Stimulated activated CD4-positive, alpha-beta T cell treated with anti-CD3 and anti-CD28 coated beads, Interleukin-12 subunit alpha, Interleukin-12 subunit beta, amount 100 ng/mL, for 48 hours (primary cell): Measurements from ENCODE around the gene RNF4.

Experiments
- DNase-seq, 3 donors: peaks; one replicate each; pipeline ENCODE4 v3.0.0-alpha.2; 2020; ENCODE audit warnings: low read depth in 2 of 3, low spot score in 1 of 3

The RNF4 gene

DNA sequence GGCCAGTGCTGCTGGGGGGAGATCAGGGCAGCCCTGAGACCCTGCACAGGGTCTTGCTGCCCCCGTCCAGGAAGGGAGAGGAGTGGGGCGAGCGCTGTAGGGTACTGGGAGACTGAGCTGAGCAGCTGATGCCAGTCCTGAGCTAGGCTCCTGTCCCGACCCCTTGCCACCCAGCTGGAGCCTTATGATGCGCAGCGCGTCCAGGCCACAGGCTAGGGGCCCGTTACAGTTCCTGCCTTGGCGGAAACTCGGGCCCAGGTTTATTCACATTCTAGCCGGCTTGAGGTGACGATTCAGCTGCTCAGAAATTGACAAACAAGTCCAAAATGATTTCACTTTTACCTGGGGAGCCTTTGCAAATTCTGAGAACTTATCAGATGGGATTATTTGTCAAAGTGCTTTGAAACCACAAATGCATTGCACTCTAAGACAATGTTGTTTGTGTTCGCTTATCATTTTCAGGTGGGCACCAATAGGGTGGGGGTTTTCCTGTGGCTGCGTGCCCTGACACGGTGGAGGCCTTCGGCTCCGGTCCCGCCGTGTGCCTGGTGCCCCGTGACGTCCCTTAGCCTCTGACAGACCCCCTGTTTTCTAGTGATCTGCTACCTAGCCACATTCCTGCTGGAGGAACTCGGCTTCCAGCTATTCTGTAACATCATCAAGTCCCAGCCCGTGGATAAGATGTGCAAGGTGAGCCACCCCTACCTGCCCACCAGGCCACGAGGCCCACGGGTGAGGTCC lies 31.3 kb upstream of the RNF4 start:
- DNase-seq = no peak

DNA sequence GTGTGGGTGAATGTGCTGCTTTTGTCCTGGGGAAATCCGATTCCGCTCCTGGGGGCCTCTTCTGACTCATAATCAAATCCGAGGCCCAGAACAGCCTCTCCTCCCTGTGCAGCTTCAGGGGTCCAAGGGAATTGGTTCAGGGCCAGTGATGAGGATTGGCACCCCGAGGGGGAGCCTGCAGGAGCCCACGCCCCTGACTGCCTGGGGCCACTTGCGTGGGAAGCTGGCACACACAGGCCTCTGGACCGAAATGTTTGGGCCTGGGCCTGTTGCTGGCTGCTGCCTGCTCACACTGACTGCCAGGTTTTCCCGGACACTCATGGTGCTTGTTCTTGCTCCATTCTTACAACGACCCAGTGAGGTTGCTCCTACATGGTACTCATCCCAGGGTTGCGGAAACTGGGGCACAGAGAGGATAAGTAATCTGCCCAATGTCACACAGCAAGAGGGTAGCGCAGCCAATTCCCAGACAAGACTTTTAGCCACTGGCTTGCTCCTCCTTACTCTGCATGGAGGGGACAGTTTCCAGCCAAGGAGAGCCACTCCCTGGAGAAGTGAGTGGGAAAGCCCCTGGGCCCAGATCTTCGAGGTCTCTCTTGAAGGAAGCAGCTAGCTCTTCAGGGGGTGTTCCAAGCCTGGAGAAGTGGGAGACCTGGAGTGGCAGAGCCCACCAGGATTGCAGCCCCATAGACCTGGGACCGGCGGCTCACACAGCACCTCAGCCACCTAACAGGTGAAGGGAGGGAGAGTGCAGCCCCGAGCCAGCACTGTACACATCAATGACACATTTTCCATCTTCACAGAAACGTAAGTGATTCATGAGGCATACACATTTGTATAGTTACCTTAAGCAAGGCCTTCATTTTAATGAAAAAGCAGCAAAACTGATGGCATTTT lies 29.8 kb upstream of the RNF4 start:
- DNase-seq = no peak

DNA sequence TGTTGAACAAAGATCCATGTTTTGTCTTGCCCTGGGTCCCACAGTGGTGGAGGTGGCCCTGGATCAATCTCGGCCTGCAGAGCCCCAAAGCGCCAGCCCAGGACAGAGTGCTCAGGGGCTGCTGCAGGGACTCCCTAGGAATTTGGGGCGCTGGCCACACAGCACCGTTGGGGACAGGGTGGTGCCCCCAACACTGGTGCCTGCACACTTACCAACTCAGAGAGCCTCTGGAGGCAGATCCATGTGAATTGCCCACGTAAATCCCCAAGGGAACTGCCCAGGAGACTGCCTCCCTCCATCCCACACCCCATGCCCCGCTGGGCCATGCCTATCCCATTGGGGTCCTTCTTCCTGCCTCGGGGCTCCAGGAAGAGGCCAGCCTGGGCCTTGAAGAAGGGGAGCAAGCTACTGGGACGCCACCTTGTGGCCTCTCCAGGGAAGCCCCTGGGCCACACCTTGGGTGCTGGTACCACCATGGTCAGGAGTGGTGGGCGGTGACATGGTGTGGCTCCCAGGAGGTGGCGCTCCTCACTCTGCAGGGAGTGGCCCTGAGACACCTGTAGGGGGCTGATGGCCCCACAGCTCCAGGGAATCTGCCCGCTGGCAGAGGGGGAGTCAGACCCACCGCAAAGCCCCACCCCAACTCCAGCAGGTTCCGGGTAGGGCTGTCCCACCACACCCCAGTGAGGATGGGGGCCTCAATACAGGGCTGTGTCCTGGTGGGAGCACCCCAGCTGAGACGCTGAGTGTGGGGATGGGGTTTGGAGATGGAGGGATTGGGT lies 27.3 kb upstream of the RNF4 start:
- peak; percentile 67 to 74 (median 69) for DNase-seq

DNA sequence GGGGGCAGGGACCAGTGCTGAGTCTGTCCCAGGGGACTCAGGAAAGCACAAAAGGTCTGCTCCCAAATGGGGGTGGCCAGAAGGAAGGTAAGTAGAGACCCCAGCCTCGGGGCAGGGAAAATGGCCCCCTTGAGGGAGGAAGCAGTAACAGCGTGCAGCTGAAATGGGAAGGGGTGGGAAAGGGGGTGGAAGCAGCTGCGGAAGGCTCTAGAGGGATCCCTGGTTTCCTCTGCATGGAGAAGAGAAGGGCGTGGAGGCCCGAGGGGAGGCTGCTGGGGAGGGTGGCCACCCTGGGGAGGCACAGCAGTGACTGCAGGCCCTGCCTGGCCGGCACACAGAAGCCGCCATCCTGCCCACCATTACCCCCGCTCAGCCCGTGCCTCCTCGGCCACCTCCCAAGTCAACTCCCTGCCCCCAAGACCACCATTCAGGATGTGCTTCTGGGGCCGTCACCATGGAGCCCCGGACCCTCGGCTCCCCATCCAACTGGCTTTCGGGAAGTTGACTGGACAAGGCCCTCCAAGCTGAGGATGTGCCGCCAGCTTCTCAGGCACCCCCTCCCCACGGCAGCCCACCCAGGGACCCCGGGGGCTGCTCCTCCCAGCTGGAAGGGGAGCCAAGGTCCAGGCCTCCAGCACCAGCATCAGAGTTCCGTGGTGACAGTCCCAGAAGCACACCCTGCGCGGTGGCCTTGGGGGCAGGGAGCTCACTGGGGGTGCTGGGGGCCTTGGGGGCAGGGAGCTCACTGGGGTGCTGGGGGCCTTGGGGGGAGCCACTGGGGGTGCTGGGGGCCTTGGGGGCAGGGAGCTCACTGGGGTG lies 26.5 kb upstream of the RNF4 start:
- DNase-seq = no peak

DNA sequence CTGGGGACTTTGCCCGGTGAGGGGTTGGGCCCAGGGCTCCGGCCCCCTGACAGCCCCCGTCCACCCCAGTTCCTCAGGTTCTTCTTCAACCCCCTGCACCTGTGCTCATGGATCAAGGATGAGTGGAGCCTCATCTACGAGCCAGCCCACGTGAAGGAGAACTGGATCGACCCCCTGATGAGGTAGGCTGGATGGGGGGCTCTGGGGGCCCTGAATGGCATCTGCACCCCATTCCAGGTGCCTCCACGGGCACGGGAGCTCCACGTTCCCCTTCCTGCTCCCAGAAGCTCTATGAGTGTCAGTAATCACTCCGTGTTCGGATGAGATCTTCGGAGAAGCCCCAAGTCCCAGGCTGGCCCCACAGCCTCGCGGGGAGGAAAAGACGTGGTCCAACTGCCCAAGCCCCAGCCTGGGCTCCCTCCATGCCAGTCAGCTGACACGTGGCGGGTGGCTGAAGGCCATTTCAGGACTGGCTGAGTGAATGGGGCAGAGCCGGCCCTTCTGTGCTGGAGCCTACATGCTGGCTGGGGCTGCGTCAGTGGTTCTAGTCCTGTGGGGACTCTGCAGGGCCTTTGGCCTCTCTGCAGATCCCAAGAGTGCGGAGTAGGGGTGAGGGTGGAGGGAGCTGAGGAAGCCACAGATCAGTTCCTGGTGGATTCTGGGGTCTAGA lies 25.7 kb upstream of the RNF4 start:
- no peak for DNase-seq

DNA sequence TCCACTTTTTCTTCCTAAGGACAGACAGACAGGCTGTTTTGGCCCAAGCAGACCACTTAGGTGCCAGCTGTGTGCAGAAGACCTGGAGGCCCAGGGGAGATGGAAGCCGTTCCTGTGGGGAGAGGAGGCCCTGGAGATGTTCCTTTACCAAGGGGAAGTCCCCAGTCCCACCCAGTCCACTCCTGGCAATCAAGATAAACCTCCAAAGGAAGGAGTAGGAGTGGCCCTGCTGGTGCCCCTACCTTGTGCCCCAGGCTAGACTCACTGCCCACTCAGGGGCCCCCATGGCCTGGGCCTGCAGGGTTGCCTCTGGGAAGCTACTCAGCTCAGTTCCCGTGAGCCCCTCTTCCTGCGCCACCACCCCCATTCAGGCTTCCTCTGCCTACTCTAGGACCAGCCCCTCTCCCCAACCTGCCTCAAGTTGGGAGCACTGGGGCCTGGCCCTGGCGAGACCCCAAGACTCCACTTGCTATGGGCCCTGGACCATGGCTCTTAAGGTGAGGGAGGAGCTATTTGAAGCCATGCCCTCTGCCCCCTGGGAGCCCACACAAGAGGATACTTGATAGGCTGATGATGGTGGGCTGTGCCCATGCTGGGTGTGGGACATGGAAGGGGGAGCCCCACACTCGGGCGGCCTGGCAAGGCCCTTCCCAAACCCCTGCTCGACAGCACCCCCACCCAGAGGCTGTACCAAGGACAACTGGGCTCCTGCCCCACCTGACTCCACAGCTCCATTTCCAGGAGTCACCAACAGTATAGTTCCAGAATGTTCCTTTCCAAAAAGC lies 24.8 kb upstream of the RNF4 start:
- DNase-seq = no peak

DNA sequence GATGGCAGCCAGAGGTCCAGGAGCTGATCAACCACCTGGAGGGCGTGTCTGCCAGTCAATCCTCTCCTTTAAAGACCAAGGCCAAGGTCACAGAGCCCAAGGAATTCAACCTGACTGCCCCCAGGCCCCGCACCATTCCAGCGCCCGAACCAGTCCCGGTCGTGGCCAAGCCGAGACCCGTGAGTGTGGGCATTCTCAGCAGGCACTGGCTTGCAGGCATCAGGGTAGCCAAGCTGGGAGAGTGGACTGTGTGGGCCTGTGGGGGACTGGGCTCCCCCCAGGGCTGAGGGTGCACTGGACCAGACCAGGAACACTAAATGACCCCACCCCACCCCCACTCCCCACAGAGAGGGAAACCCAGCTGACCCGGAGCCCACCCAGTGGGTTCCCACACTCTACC lies 23.8 kb upstream of the RNF4 start:
- DNase-seq = no peak

DNA sequence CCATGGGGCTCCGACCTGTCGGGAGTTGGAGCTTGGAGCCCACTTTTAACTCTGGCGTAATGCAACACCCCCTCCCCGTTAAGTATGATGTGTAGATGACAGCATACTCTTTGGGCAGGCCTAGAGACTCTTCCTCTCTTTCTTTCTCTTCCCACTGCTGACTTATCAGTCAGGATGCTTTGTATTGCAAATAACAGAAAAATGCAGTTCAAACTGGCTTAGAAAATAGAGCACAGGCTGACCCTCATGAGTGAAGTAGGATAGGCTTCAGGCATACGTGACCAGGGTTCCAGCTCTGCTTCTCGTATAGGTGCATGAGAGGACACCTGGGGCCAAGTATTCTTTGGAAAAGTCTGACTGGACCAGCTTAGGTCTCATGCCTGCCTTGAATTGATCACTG lies 23.3 kb upstream of the RNF4 start:
- no peak for DNase-seq

DNA sequence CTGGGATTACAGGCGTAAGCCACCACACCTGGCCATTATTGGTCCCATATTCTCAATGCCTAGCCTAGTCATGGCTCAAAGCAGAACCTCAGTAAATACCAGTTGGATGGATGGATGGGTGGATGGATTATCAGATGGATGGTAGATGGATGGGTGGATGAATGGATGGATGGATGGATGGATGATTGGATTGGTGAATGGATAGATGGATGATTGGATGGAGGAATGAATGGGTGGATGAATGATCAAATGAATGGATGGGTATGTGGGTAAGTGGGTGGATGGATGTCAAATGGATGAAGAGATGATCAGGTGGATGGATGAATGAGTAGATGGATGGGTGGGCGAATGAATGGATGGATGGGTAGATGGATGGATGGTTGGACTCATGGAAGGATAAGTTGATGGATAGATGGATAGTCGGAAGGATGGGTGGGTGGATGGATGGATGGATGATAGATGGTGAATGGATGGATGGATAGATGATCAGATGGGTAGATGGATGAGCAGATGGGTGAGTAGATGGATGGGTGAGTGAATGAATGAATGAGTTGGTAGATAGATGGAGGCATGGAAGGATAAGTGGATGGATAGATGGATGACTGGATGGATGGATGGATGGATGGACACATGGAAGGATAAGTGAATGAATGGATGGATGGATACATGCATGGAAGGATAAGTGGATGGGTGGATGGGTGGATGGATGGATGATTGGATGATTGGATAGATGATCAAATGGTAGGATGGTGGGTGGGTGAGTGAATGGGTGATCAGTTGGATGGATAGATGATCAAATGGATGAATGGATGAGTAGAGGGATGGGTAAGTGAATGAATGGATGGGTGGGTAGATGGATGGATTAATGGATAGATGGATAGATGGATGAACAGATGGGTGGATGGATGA lies 22.0 kb upstream of the RNF4 start:
- no peak for DNase-seq

DNA sequence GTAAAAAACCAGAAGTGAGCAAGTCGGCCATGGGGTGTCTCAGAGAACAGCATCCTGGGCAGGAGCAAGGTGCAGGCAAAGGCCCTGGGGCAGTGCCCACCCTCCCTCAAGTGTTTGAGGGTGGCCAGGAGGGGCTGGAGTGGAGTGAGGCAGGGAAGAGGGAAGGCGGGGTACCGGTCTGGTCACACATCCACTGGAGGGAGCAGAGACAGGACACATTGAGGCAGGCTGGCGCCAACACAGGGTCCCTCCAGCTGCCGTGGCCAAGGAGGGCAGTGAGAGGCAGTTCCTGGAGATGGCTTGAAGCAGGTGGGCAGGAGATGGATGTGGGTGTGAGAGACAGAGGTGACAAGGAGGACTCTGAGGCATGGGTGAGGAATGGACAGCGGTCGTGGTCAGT lies 20.3 kb upstream of the RNF4 start:
- DNase-seq = no peak

DNA sequence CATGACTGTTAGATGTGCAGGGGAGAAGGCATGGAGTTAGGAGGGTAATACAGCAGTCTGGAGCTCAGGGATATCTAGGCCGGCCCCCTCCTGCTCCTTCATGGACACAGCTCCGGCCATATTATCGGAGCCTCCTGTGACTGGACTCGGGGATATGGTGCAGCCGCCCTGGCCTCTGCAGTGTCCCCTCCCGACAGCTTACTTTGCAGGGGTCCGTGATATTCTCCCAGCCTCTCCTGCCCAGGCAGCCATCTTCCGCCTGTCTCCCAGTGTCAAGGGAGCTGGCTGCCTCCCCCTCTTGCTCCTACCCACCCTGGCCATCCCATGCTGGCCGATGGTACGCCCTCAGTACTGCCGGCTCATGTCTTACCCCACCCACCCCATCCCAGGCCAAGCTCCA lies 19.9 kb upstream of the RNF4 start:
- no peak for DNase-seq

DNA sequence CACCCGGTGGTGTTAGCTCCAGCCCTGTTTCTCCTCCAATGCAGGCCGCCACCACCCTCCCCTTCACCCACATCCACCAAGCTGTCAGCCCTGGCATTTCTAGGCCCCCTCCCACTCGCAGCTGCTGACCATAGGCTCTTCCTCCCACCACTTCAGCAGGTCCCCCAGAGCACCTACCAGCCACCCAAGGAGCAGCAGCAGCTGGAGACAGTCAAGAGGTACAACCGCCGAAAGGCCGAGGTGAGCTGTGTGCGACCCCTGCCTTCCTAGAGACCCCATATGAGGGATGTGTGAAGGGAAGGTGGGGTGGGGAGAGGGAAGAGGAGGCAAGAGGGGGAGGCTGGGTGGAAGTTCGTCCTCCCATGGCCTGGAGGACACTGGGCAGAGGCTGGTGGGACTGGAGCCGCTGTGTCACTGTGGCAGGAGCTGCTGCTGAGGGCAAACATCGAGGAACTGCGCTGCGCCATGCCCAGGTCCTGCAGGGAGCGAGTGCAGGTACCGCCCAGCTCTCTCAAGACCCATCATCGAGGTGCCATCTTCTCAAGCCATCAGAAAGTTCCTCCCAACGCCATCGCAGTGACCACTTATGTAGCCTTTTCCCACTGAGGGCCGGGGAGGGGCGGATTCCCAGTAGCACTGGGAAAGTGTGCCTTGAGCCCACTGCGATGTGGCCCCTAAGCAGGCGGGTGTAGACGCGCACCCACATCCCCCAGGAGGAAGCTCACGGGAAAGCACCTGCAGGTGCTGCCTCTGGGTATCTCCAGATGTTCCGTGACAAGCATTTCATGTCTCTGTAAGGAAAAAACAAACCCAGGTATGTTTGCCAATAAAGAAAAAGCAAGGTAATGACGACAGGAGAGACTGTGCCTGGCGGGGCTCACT lies 19.2 kb upstream of the RNF4 start:
- no peak for DNase-seq

DNA sequence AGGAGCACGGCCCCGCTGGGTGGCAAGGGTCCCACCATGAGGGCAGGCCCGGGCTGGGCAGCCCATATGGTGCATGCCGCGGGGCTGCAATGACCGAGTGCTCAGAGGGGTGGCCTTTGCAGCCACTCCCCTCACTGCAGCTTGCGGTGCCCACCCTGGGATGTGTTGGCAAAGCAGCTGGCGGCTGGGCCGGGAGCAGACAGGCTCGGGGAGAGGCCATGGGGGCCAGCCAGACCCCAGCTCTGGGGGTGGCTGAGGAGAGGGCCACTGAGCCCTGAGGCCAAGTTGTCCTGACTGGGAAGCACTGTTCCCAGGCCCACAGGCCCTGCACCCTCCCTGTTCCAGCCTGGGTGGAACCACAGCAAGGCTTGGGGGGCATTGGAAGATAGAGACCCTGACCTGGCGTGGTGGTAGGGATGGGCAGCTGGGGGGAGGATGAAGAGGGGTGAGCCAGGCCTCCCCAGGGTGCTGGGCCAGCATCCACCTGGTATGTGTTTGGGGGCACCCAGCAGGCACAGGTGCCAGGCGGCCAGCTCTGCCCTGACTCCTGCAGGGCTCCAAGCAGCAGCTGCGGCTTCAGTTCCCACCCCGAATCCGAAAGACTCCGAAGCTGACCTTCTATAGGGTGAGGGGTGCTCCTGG lies 18.4 kb upstream of the RNF4 start:
- DNase-seq = no peak

DNA sequence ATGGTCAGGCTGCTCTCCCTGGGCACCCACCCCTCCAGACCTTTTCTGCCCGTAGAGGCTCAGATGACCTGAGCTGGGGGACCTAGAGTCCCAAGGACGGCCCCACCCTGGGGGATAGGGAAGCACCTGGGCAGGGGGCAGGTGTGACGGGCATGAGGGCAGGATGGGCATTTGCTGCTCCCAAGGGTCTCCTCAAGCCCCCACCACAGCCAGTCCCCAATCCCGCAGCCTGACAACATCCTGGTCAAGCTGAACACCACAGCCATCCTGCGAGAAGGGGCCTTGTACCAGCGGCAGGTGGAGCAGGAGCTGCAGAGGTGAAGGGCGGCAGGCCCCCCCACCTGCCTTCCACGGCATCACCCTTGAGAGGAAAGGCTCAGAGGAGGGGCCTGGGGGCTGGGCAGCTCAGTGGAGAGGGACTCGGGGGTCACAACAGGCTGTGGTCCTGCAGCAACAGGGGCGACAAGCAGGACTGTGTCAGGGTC lies 17.8 kb upstream of the RNF4 start:
- DNase-seq = no peak

DNA sequence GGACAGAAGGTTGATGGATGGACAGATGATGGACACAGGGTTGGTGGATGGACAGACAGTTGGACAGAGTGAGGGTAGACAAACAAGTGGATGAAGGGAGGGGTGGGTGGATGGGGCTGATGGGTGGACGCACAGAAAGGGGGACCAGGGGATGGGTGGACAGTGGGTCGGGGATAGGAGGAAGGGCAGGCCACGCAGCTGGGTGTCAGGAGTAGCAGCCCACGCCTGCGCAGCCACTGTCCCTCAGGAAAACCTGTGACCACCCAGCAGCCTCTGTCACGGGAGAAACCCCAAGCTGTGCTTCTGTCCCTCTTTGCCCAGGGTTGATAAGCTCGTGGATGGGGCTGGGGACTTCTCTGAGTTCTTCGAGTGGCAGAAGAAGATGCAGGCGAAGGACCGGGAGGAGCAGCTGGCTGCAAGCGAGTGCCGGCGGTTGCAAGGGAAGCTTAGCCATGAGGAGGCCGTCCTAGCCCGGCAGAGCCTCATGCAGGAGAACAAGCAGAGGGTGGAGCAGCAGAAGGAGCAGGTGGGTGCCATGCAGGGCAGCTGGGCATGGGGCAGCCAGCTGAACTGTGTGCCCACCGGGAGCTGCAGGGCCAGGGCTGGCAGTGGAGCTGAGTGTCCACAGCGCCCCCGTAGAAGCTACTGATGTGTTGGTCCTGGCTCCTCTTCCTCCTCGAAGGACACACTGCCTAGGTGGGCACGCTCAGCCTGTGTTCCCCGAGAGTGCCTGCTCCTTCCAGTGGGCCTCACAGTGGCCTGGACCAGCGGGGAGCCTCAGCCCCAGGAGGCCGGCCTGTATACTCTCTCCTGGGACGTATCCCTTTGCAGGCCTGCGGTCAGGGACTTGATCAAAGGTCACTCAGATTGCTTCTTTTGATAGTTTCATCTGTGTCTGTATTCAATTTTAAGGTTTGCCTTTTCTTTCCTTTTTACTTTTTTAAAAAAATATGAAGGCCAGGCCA lies 16.8 kb upstream of the RNF4 start:
- no peak for DNase-seq
